NOMO-1 treated with dmso at 0.1 percent for 144 hours (cell line): Measurements from ENCODE around the gene ACOT7.

Experiments used
- DNase-seq: peaks from one replicate; lab custom pipeline; 2025; ENCODE audit not compliant: unreplicated experiment; lab: John Stamatoyannopoulos, UW

Gene ACOT7

GRCh38 chr1:6294080-6294889, 99.3 kb downstream of the ACOT7 start:
- no peak for DNase-seq

GRCh38 chr1:6292102-6292501, 101.5 kb downstream of the ACOT7 start:
- DNase-seq, result no peak

GRCh38 chr1:6288665-6289064, 104.9 kb downstream of the ACOT7 start:
- DNase-seq, result no peak

- no peak for DNase-seq
Observed at GRCh38 chr1:6288026-6288425, 105.5 kb downstream of the ACOT7 start.

- no peak for DNase-seq
Observed at GRCh38 chr1:6287431-6287886, 106.1 kb downstream of the ACOT7 start.

- DNase-seq, result no peak
Observed at GRCh38 chr1:6287029-6287428, 106.5 kb downstream of the ACOT7 start.

GRCh38 chr1:6286266-6286665, 107.3 kb downstream of the ACOT7 start:
- no peak for DNase-seq

GRCh38 chr1:6285336-6285735, 108.2 kb downstream of the ACOT7 start:
- DNase-seq, result no peak

GRCh38 chr1:6282577-6283270, 110.8 kb downstream of the ACOT7 start:
- DNase-seq, result no peak

GRCh38 chr1:6281511-6282402, 111.8 kb downstream of the ACOT7 start:
- no peak for DNase-seq

- DNase-seq, result no peak
Observed at GRCh38 chr1:6280761-6281451, 112.7 kb downstream of the ACOT7 start.

- DNase-seq, result no peak
Observed at GRCh38 chr1:6279613-6280383, 113.8 kb downstream of the ACOT7 start.

GRCh38 chr1:6279066-6279465, 114.5 kb downstream of the ACOT7 start:
- DNase-seq, result no peak

- no peak for DNase-seq
Observed at GRCh38 chr1:6278263-6278662, 115.3 kb downstream of the ACOT7 start.

- no peak for DNase-seq
Observed at GRCh38 chr1:6276811-6277555, 116.6 kb downstream of the ACOT7 start.

GRCh38 chr1:6275826-6276782, 117.5 kb downstream of the ACOT7 start:
- DNase-seq, result no peak

- DNase-seq, result no peak
Observed at GRCh38 chr1:6274622-6275139, 118.9 kb downstream of the ACOT7 start.

GRCh38 chr1:6274102-6274501, 119.5 kb downstream of the ACOT7 start:
- DNase-seq, result no peak
